Measurements from ENCODE around the gene NRG3.

DNA sequence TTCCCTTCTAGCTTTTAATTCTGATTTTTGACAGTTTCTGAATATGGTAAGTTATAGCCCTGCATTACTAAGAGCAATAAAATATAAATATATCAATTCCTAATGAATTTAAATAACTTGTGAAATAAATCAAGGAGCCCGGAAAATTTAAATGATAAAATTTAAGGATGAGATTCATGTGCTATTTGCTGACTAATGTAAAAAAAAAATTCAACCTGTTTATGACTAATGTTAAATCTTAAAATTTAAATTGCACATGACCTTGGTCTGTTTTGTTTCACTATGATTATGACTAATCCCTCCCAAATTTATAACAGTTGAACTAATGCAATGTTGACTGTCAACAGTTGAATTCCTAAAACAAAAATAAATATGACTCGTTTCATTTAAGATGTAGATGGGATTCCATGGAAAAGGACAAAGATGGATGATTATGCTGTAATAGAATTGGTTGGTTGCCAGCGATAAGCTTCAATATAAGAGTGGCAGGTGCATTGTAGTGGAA, 419.9 kb downstream of the NRG3 start:
- no peak for TF ChIP-seq EZH2 (IDR thresholded peaks at IDR 0.05; ENCODE audit: borderline replicate concordance, low read length)
- TF ChIP-seq, protein P1, sequence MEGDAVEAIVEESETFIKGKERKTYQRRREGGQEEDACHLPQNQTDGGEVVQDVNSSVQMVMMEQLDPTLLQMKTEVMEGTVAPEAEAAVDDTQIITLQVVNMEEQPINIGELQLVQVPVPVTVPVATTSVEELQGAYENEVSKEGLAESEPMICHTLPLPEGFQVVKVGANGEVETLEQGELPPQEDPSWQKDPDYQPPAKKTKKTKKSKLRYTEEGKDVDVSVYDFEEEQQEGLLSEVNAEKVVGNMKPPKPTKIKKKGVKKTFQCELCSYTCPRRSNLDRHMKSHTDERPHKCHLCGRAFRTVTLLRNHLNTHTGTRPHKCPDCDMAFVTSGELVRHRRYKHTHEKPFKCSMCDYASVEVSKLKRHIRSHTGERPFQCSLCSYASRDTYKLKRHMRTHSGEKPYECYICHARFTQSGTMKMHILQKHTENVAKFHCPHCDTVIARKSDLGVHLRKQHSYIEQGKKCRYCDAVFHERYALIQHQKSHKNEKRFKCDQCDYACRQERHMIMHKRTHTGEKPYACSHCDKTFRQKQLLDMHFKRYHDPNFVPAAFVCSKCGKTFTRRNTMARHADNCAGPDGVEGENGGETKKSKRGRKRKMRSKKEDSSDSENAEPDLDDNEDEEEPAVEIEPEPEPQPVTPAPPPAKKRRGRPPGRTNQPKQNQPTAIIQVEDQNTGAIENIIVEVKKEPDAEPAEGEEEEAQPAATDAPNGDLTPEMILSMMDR (IDR thresholded peaks at IDR 0.05; ENCODE audit: low read length): no peak
